Psoas muscle (tissue), 8 donors: Measurements from ENCODE around the gene SHROOM3. TPM values are rescaled to one million over a fixed set of nuclear protein-coding genes. Genes with fewer than 3 reads are reported as not detected.

Experiments used
- ATAC-seq, 4 donors: fragments of 200-7000 bp; cut with Tn5 transposase; one replicate each; pipeline ENCODE4 v1.9.1; 2020; ENCODE audit warnings: moderate library complexity in 3 of 4, mild to moderate bottlenecking in 2 of 4
- DNase-seq, 2 donors: peaks; one replicate each; pipeline ENCODE4 v3.0.0-alpha.2; 2020
- H3K27ac ChIP-seq: fragments of 200-600 bp; one replicate; pipeline ENCODE4 v1.8.0; 2022
- H3K27me3 ChIP-seq, 3 donors: fragments of 200-600 bp in 1 of 3; one replicate each; pipeline versions ENCODE4 v1.6.1 to v1.8.0; 2013 to 2022; ENCODE audit warnings: low read length in 2 of 3, mild to moderate bottlenecking in 2 of 3, moderate library complexity in 1 of 3; ENCODE audit not compliant: insufficient read depth in 3 of 3
- H3K36me3 ChIP-seq, 2 donors: fragments of 200-600 bp in 1 of 2; one replicate each; pipeline versions ENCODE4 v1.6.1 to v1.8.0; 2013 to 2022; ENCODE audit warnings: low read depth in 1 of 2, mild to moderate bottlenecking in 1 of 2, moderate library complexity in 1 of 2; ENCODE audit not compliant: insufficient read depth in 1 of 2
- H3K4me1 ChIP-seq: fragments of 200-600 bp; one replicate; pipeline ENCODE4 v1.8.0; 2022
- H3K4me3 ChIP-seq: fragments of 200-600 bp; one replicate; pipeline ENCODE4 v1.8.0; 2022; ENCODE audit warnings: mild to moderate bottlenecking
- H3K9me3 ChIP-seq: fragments of 200-600 bp; one replicate; pipeline ENCODE4 v1.8.0; 2022
- CTCF ChIP-seq: fragments of 200-600 bp; IDR thresholded peaks from one replicate; pipeline ENCODE4 v1.8.0; 2022; ENCODE audit warnings: antibody characterized with exemption
- WGBS, 3 donors: extraction: QIAGEN DNeasy Blood & Tissue Kit; methylation state at CpG; one replicate each; pipeline versions ENCODE4 v1.1.6 to v1.1.7; 2013; 5-methylcytosine and 5-hydroxymethylcytosine counted together
- intact Hi-C, 2 donors: fragments of 100-400 bp; cut with DNase I; formaldehyde crosslinking; loops; one replicate each; pipeline versions ENCODE4 v1.11.0 to v1.14.2; 2022
- polyA plus RNA-seq, 3 donors: library from polyadenylated mRNA; stranded (reverse); fragments of 200-250 nt; gene quantifications; one replicate each; pipeline ENCODE4 v1.2.3, GENCODE V29; 2013
- total RNA-seq, 4 donors: library from RNA; stranded (reverse); fragmentation: NEBNext Ultra II Directional in 2 of 4; extraction: Animal tissue kit (Norgen Biotek cat#: 25700) in 2 of 4; gene quantifications; one replicate each; pipeline versions ENCODE4 v1.2.1 to v1.2.4, GENCODE V29; 2021 to 2023
- donor health status: healthy with polysubstance abuse.
- donor health status: DM: no; HTN: no; CAD: no; lungs with moderate emphysema.
- donor health status: Bipolar disorder and iron deficiency.
- donor health status: healthy.
- donor health status: DM: yes; HTN: yes; CAD: no.
- donor health status: DM: no; HTN: no; CAD: no.
- donor health status: DM: no; HTN: no; CAD: no.
- donor health status: DM: yes; HTN: yes; CAD: no.

SHROOM3 gene
- total and polyA plus RNA-seq, 7 donors: 0.01 to 0.79 (median 0.06) TPM

- intact Hi-C loops: no loop called here
- H3K4me1 ChIP-seq: no peaks in the 10 kb centered on the region
- H3K4me3 ChIP-seq: no peak overlapping the region
- no peak for ATAC-seq
- H3K27me3 ChIP-seq: peaks cover 0 to 8% (median 0%) of the 10 kb centered on the region in 3 donors
- 42 to 100% (median 97%) methylated on average over 1 of the region's 1 CpG for WGBS, 3 donors
- H3K27ac ChIP-seq: no peak overlapping the region
- no peak for TF ChIP-seq CTCF
- no peaks in the 10 kb centered on the region for H3K9me3 ChIP-seq
- DNase-seq: no peak
- H3K36me3 ChIP-seq: no peaks in the 10 kb centered on the region
Measured at GRCh38 chr4:76630741-76631140, 195.7 kb downstream of the SHROOM3 start.

GRCh38 chr4:76634220-76634619, 199.2 kb downstream of the SHROOM3 start:
- Histone ChIP-seq H3K4me3 (no peak overlapping the region), H3K36me3 (no peaks in the 10 kb centered on the region), H3K9me3 (no peaks in the 10 kb centered on the region), H3K4me1 (no peaks in the 10 kb centered on the region), H3K27me3 (peaks cover 0 to 3% (median 0%) of the 10 kb centered on the region in 3 donors), H3K27ac (no peak overlapping the region)
- ATAC-seq (no peak), DNase-seq (no peak)
- no peak for TF ChIP-seq CTCF
- 25 to 30% (median 25%) methylated on average over 3 of the region's 3 CpGs for WGBS, 3 donors
- intact Hi-C loops: no loop called here

- H3K36me3 ChIP-seq: no peaks in the 10 kb centered on the region
- DNase-seq (no peak), ATAC-seq (no peak)
- no peak overlapping the region for H3K27ac ChIP-seq
- H3K4me3 ChIP-seq: no peak overlapping the region
- intact Hi-C loops: no loop called here
- H3K9me3 ChIP-seq: no peaks in the 10 kb centered on the region
- WGBS, 3 donors: 80 to 87% (median 84%) methylated on average over 5 of the region's 5 CpGs
- H3K27me3 ChIP-seq: peaks cover 0 to 3% (median 0%) of the 10 kb centered on the region in 3 donors
- no peak for TF ChIP-seq CTCF
- no peaks in the 10 kb centered on the region for H3K4me1 ChIP-seq
Measured at GRCh38 chr4:76637712-76638361, 202.8 kb downstream of the SHROOM3 start.

- H3K27me3 ChIP-seq: peaks cover 0 to 3% (median 0%) of the 10 kb centered on the region in 3 donors
- WGBS, 3 donors: 48 to 75% (median 70%) methylated on average over 4 of the region's 4 CpGs
- intact Hi-C loops: no loop called here
- DNase-seq: no peak
- ATAC-seq: no peak
- TF ChIP-seq CTCF: no peak
- no peaks in the 10 kb centered on the region for H3K36me3 ChIP-seq
- H3K9me3 ChIP-seq: no peaks in the 10 kb centered on the region
- H3K4me1 ChIP-seq: no peaks in the 10 kb centered on the region
- no peak overlapping the region for H3K4me3 ChIP-seq
- H3K27ac ChIP-seq: no peak overlapping the region
Measured at GRCh38 chr4:76639288-76639687, 204.3 kb downstream of the SHROOM3 start.
